Left forelimb (tissue), 1 donor: ENCODE data around the gene PHLPP1.
"Not testable (repeated sequence)": the region's sequence is repeated elsewhere in the genome, so short reads cannot be mapped to it uniquely, and the experiment has no call there.

ENCODE experiments used
- DNase-seq: peaks from one replicate; pipeline ENCODE4 v3.0.0-alpha.2; 2018; ENCODE audit warnings: low spot score

PHLPP1 gene

DNA sequence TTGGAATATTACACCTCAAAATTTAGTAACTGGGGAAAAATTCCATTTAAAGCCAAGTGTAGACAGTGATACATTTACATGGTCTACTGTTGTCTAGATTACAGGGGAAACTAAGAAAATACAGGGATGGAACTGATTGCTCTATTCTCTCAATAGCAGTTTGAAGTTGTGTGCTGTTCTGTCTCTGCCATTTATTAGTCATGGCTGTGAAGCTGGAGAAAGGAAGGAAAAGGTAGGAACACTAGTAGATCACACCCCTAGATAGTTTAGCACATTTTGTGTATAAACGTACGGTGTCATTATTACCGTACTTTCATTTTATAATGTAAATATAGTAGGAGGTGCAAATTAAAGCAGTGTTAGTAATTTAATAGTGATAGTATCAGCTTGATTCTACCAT is 170.5 kb downstream of the PHLPP1 start:
- no peak for DNase-seq

- no peak for DNase-seq
These were observed 179.5 kb downstream of the PHLPP1 start for GRCh38 chr18:62894681-62895390.

DNA sequence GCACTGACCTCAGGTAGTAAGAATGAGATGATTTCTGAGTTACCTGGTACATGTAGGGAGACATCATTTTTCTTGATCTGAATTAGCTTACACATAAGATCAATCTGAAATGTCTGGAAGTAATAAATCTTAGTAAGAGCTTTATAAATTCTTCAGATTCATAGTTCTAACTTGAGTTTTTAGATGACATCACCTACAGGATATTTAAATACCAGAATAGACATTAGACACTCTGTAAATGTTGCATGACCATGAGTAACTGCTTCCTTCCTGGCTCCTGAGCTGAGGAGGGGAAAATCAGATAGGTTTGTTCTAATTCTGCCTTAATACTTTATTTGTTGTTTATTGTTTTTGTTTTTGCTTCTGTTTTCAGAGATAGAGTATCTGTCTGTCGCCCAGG is 181.8 kb downstream of the PHLPP1 start:
- DNase-seq = no peak

DNA sequence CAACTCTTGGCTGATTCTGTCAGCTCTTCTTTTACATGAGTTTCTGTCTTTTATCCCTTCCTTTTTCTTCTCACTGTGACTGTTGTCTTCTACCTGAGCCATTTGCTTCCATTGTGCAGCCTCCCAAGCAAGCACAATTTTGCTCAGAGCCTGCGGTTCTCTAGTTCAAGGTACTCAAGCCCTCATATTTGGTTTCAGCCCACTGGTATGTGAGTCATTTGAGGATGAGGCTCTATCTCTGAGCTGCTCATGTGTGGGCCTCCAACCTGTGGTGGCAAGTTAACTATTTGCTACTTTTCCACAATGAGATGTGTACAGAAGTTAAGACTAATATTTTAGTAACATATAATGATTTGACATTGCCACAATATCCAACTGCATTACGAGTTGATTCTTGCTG is 183.0 kb downstream of the PHLPP1 start:
- DNase-seq = no peak

DNA sequence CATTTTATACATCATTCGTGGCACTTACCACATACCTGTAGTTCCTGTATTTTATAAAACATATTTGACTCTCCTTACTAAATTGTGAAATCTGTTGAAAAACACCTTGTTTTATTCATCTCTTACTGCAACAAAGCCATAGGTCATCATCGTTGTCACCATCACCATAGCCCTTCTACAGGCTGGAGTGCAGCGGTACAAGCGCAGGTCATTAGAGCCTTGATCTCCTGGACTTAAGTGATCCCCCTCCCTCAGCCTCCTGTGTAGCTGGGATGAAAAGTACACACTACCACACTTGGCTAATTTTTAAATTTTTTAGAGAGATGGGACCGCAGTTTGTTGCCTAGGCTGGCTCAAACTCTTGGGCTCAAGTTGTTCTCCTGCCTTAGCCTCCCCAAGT is 184.2 kb downstream of the PHLPP1 start:
- DNase-seq = no peak

- no peak for DNase-seq
These were observed 185.0 kb downstream of the PHLPP1 start for GRCh38 chr18:62900132-62900883.

DNA sequence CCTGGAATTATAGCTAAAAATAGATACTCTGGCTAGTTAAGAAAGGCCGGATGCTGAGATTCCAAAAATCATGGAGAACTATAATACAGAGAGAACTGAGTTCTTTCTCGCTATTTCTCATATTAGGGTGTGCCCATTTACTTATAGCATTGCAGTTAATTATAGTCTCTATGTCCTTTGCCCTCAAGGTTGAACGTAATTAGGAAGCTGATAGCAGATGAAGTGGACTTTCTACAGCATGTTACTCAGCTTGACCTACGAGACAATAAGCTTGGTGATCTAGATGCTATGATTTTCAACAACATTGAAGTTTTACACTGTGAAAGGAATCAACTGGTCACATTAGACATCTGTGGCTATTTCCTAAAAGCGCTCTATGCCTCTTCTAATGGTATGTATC is 187.4 kb downstream of the PHLPP1 start:
- no peak for DNase-seq

- no peak for DNase-seq
These were observed 189.3 kb downstream of the PHLPP1 start for GRCh38 chr18:62904396-62905285.

DNA sequence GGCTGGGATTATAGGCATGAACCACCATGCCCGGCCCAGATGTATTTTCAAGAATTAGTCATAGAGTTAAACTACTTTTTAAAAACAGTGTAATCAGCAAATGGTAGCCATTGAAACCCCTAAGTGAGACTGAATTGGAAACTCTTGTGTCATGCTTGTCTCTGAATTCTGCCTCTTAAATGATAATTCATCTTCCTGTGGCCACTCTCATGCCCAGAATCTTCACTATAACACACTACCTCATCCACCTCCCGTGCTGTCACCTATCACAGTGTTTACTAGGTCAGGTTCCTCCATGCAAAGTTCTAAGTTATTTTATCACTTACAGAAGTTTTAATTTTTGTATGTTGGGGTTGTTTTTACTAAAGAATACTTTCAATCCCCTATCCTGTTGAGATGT is 197.5 kb downstream of the PHLPP1 start:
- DNase-seq = no peak

DNA sequence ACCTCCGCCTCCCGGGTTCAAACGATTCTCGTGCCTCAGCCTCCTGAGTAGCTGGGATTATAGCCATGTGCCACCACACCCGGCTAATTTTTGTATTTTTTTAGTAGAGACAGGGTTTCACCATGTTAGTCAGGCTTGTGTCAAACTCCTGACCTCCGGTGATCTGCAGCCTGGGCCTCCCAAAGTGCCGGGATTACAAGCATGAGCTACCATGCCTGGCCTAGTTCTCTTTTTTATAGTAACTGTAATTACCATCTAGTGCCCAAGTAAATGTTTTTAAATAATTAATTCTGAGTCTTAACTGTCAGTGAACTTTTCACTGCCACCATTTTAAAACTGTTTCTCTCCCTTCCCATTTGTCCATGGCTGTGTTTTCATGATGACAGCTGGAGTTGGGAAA is 198.5 kb downstream of the PHLPP1 start:
- not testable (repeated sequence) for DNase-seq

- no peak for DNase-seq
These were observed 199.6 kb downstream of the PHLPP1 start for GRCh38 chr18:62914871-62915392.

GRCh38 chr18:62918361-62918760 is 203.0 kb downstream of the PHLPP1 start:
- DNase-seq = no peak

DNA sequence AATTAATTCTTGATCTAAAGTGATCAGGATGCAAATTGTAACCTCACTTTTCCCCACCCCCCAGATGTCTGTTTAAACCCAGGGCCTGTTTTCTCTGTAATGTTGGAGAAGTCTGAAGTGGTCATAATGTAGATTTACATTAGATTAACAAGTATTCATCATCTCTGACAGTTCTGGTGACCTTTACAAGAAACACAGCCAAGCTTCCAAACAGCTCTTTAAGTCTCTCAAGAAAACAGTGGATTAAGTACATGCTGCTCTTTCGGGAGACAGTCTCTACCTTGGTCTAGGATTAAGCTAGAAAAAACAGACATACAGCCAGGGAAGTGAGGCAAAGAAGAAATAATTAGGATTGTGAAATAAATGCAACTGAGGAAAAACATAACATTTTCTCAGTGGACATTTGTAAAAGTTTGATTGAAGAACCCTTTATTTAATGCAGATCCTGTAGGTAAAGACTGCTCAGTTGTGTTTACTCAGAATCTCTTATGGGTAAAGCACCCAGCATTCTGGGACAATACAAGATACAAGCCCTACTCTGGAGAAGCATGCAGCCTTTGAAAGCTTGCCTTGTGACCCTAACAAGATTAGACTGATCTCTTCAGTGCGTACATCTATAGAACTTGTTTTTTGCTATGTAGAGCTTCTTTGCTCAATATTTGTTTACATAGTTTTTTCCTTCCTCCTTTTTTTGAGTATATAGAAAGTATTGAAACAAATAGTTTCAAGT is 203.9 kb downstream of the PHLPP1 start:
- no peak for DNase-seq

DNA sequence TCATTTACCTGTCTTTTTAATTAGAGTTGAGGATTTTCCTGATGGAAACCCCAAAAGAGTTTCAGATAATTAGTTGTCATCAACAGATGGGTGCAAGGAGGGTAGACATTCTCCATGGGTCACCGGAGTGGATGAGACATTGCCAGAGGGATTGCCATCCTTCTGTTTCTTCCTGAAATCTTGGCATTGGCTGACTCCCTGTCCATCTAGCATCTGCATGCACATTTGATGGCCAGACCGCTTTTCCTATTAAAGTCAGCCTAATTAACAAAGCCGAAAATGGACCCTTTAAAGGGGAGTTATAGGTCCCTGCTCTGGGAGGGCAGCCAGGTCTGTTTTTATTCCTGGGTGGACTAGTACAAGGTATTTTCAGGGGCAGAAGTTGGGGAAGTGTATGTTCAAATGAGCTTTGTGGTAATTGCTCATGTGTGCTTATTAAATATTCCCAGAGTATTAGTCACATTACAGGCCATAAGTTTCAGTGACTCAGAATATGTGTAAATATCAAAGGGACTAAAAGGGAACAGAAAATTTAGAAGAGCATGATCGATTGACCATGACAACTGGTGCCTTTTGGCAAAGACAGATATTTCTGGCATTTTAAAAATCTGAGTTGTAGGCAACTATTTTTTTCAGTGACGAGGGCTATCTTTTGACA is 209.8 kb downstream of the PHLPP1 start:
- no peak for DNase-seq

- DNase-seq = no peak
These were observed 213.0 kb downstream of the PHLPP1 start for GRCh38 chr18:62928326-62928725.

- no peak for DNase-seq
These were observed 218.0 kb downstream of the PHLPP1 start for GRCh38 chr18:62933261-62933887.

DNA sequence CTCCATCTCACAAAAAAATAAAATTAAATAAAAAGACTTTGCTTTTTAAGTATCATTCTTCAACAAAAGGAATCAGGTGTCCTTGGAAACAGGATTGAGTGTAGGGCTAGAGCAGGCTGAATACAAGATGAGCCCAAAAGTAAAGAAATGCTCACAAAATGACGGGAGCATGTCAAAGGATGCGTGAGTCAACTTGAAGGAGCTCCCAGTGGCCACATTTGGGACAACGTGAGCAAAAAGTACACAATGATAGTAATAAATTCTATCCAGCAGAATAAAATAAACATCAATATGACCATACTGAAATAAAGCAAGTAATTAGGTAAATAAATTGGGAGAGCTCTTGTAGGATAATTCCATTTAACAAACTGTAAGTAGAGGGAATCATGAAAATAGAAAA is 220.7 kb downstream of the PHLPP1 start:
- DNase-seq = no peak

GRCh38 chr18:62937065-62937464 is 221.7 kb downstream of the PHLPP1 start:
- no peak for DNase-seq

DNA sequence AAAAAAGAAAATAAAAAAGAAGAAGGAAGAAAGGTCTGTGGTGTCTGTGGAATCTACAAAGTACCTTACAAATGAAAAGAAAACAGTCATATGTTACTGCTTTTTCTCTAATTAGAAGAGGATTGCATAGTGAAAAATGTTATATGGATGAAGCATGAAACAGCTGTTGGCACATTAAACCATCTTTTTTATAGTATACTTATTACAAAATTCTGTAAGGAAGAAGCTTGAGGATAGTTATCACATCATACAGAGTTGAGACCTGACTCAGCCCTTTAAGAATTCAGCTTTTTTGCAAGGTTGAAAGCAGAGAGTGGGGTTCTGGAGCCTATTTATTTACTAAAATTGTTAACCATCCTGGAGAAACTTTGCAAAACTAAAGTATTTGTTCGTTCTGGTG is 222.7 kb downstream of the PHLPP1 start:
- DNase-seq = no peak

- DNase-seq = no peak
These were observed 223.1 kb downstream of the PHLPP1 start for GRCh38 chr18:62938487-62938886.

- no peak for DNase-seq
These were observed 224.1 kb downstream of the PHLPP1 start for GRCh38 chr18:62939433-62939832.
